ENCODE results near the gene NCOR1.

GRCh38 chr17:16131593-16131992 lies 83.7 kb downstream of the NCOR1 start:
- TF ChIP-seq CTCF (IDR thresholded peaks at IDR 0.05; ENCODE audit: low read length) (no peak), EZH2phosphoT487 (IDR thresholded peaks at IDR 0.05; ENCODE audit: low read length) (no peak), EZH2 (optimal IDR thresholded peaks at IDR 0.05; ENCODE audit: low read depth, low read length) (no peak)
